GM23248 (cell line): ENCODE results near the gene HEPN1.

ENCODE experiments used
- EZH2 ChIP-seq: fragments of 200-600 bp; sonication (generic); IDR thresholded peaks from 2 replicates; pipeline ENCODE4 v1.6.1; 2018; ENCODE audit warnings: antibody characterized with exemption, mild to moderate bottlenecking; ENCODE audit not compliant: insufficient read depth, poor library complexity, severe bottlenecking
- EZH2phosphoT487 ChIP-seq: fragments of 200-600 bp; sonication (generic); IDR thresholded peaks from 2 replicates; pipeline ENCODE4 v1.6.1; 2018; ENCODE audit warnings: antibody characterized with exemption, moderate library complexity, mild to moderate bottlenecking, low read depth; ENCODE audit not compliant: insufficient read depth

DNA sequence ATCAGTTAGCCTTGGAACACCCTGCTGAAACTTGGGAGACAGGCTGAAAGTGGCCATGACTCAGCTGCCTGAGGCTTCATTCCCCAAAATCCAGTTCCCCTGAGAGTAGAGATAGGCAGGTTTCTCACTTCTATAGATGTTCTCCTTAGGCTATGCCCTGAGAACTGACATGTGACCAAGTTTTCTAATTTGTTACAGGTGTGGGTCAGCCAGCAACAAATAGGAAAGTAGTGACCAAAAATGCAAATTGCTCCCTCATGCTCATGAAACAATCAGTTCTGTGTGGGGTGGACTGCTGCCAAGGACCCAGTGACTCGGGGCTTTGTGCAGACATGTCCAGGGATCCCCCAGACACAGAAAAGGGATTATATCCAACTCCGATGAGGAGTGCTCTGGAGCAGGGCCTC, 27.7 kb downstream of the HEPN1 start:
- TF ChIP-seq EZH2 (no peak), EZH2phosphoT487 (no peak)
